HCT116 (cell line): ENCODE results near the gene ESRRA. TPM values are rescaled to one million over a fixed set of nuclear protein-coding genes. Genes with fewer than 3 reads are reported as not detected.

Source experiments
- ATAC-seq: fragments of 200-7000 bp; cut with Tn5 transposase; 2 replicates; pipeline ENCODE4 v1.9.1; 2020; ENCODE audit warnings: mild to moderate bottlenecking, moderate library complexity
- BruUV-seq: library from RNA; stranded (reverse); fragments of 400-500 nt; replicated peaks from 2 replicates; lab custom pipeline; 2021; lab: Mats Ljungman, UMichigan
- CTCF ChIA-PET: fragments of 300-600 bp; sonication (Branson Sonifier 250); formaldehyde crosslinking; loops from one replicate; lab custom pipeline; 2021; ENCODE audit warnings: antibody characterized with exemption; lab: Charles Lee
- POLR2A ChIA-PET: fragments of 300-600, 350-600 bp; sonication (Branson Sonifier 250); formaldehyde crosslinking; loops from one replicate; lab custom pipeline; 2021; ENCODE audit warnings: antibody characterized with exemption; lab: Charles Lee
- RAD21 ChIA-PET, 2 experiments: fragments of 300-600 bp; sonication (Branson Sonifier 250); formaldehyde crosslinking; loops; one replicate each; lab custom pipeline; 2023; ENCODE audit warnings: low total read pairs in 2 of 2; ENCODE audit not compliant: uncharacterized antibody in 2 of 2, unreplicated experiment in 2 of 2, low non-redundant PET in 1 of 2; lab: Charles Lee
- DNase-seq: peaks from one replicate; pipeline ENCODE4 v3.0.0-alpha.2; 2010; ENCODE audit warnings: low read depth, low spot score
- H2AFZ ChIP-seq: fragments of 200-600 bp; shearing (Covaris generic), sonication (generic); 2 replicates; pipeline ENCODE4 v1.6.1; 2017; ENCODE audit warnings: low read depth, mixed run types, mixed read lengths, antibody characterized with exemption, low read length; ENCODE audit not compliant: poor library complexity, severe bottlenecking
- H3K27ac ChIP-seq: 2 replicates; pipeline ENCODE4 v1.5.1; 2012; ENCODE audit warnings: low read depth, low read length
- H3K27me3 ChIP-seq: fragments of 200-600 bp; sonication (generic); 2 replicates; pipeline ENCODE4 v1.6.1; 2016; ENCODE audit warnings: mixed run types, low read length, mixed read lengths; ENCODE audit not compliant: insufficient read depth
- H3K36me3 ChIP-seq, 2 experiments: fragments of 200-500 bp in 1 of 2; fragments of 200-600 bp in 1 of 2; sonication (Bioruptor generic) in 1 of 2; sonication (generic) in 1 of 2; 2 replicates each; pipeline versions ENCODE4 v1.5.1 to v1.6.1; 2014 to 2016; ENCODE audit warnings: low read length in 2 of 2, inconsistent platforms in 1 of 2, mixed read lengths in 1 of 2, mixed run types in 1 of 2; ENCODE audit not compliant: insufficient read depth in 2 of 2, control insufficient read depth in 1 of 2
- H3K4me1 ChIP-seq, 2 experiments: fragments of 200-600 bp in 1 of 2; sonication (generic) in 1 of 2; 2 replicates each; pipeline versions ENCODE4 v1.5.1 to v1.6.1; 2012 to 2017; ENCODE audit warnings: low read length in 2 of 2, inconsistent platforms in 1 of 2, mild to moderate bottlenecking in 1 of 2, mixed read lengths in 1 of 2, mixed run types in 1 of 2, moderate library complexity in 1 of 2; ENCODE audit not compliant: insufficient read depth in 2 of 2, control insufficient read depth in 1 of 2
- H3K4me2 ChIP-seq: fragments of 200-600 bp; sonication (generic); 2 replicates; pipeline ENCODE4 v1.6.1; 2017; ENCODE audit warnings: mixed run types, low read length, mixed read lengths
- H3K4me3 ChIP-seq, 2 experiments: fragments of 200-600 bp in 1 of 2; sonication (generic) in 1 of 2; replicated peaks in 1 of 2; 2 replicates each; pipeline ENCODE4 v1.5.1; 2011 to 2016; ENCODE audit warnings: low read length in 2 of 2, control low read depth in 1 of 2, low read depth in 1 of 2, mild to moderate bottlenecking in 1 of 2, mixed read lengths in 1 of 2, mixed run types in 1 of 2
- H3K79me2 ChIP-seq: fragments of 200-600 bp; sonication (generic); 2 replicates; pipeline ENCODE4 v1.6.1; 2017; ENCODE audit warnings: mild to moderate bottlenecking, mixed run types, low read length, moderate library complexity, mixed read lengths; ENCODE audit not compliant: insufficient read depth
- H3K9ac ChIP-seq: fragments of 200-600 bp; sonication (generic); 2 replicates; pipeline ENCODE4 v1.6.1; 2016; ENCODE audit warnings: low read length, mixed read lengths
- H3K9me2 ChIP-seq: fragments of 200-600 bp; sonication (generic), shearing (Covaris generic); 2 replicates; pipeline ENCODE4 v1.6.1; 2017; ENCODE audit warnings: mixed run types, mild to moderate bottlenecking, moderate library complexity; ENCODE audit not compliant: insufficient read depth
- H3K9me3 ChIP-seq, 2 experiments: fragments of 200-500 bp in 1 of 2; fragments of 200-600 bp in 1 of 2; sonication (Bioruptor generic) in 1 of 2; sonication (generic) in 1 of 2; 2 replicates each; pipeline ENCODE4 v1.6.1; 2014 to 2017; ENCODE audit warnings: low read length in 2 of 2, mixed read lengths in 2 of 2, inconsistent platforms in 1 of 2, low read depth in 1 of 2, mild to moderate bottlenecking in 1 of 2, mixed run types in 1 of 2, moderate library complexity in 1 of 2; ENCODE audit not compliant: control insufficient read depth in 1 of 2, insufficient read depth in 1 of 2
- H4K20me1 ChIP-seq: fragments of 200-600 bp; sonication (generic), shearing (Covaris generic); 2 replicates; pipeline ENCODE4 v1.6.1; 2017; ENCODE audit warnings: mixed run types, mild to moderate bottlenecking, moderate library complexity; ENCODE audit not compliant: insufficient read depth
- ATF3 ChIP-seq: IDR thresholded peaks from 2 replicates; pipeline ENCODE4 v1.6.1; 2012
- CTCF ChIP-seq, 3 experiments: fragments of 200-600 bp in 1 of 3; sonication (generic) in 1 of 3; IDR thresholded peaks in 2 of 3; conservative IDR thresholded peaks in 1 of 3; 2 replicates each; pipeline ENCODE4 v1.5.1; 2012 to 2017; ENCODE audit warnings: low read depth in 2 of 3, low read length in 2 of 3, antibody characterized with exemption in 1 of 3, borderline replicate concordance in 1 of 3, control low read depth in 1 of 3, mild to moderate bottlenecking in 1 of 3, mixed read lengths in 1 of 3, mixed run types in 1 of 3, moderate library complexity in 1 of 3; ENCODE audit not compliant: insufficient read depth in 1 of 3
- MAX ChIP-seq: IDR thresholded peaks from 2 replicates; pipeline ENCODE4 v1.6.1; 2012
- intact Hi-C: fragments of 100-400 bp; cut with micrococcal nuclease; formaldehyde crosslinking; loops from 2 replicates; pipeline ENCODE4 v1.10.0; 2022
- total RNA-seq: library from RNA; stranded (reverse); gene quantifications from one replicate; pipeline ENCODE4 v1.2.1, GENCODE V29; 2021; ENCODE audit not compliant: unreplicated experiment

Gene ESRRA
- total RNA-seq, 1 experiment from 2014 or later: 62.7 TPM

- DNase-seq: no peak
Measured at GRCh38 chr11:64314805-64315561, 9.7 kb downstream of the ESRRA start.

More at GRCh38 chr11:64314805-64315561, 9.7 kb downstream of the ESRRA start:
- CTCF ChIA-PET: interaction anchor here (1.9 kb wide), 1 partner anchor 41 kb away, joined by 5 read pairs; no protein-coding TSS in a partner anchor
- Histone ChIP-seq H3K4me3 (no peak overlapping the region), H4K20me1 (no peaks in the 10 kb centered on the region), H3K36me3 (peaks cover 0 to 23% of the 10 kb centered on the region in 2 experiments; a peak in 2 of 4 replicates), H3K9me3 (no peaks in the 10 kb centered on the region), H3K79me2 (peaks cover 44% of the 10 kb centered on the region)
- intact Hi-C loops: no loop called here
- POLR2A ChIA-PET: interaction anchor here (1.0 to 2.0 kb wide), 2 partner anchors 10 to 17 kb away, joined by 5 to 6 read pairs; no protein-coding TSS in a partner anchor
- RAD21 ChIA-PET: no interaction called here
- TF ChIP-seq ATF3: no peak
- no peak for TF ChIP-seq MAX
- peak in 1 of 3 experiments; percentile 26; a peak in 1 of 6 replicates for TF ChIP-seq CTCF (IDR thresholded peaks at IDR 0.05 in 2 of 3, conservative IDR thresholded peaks at IDR 0.05 in 1 of 3; ENCODE audit: borderline replicate concordance in 1 of 3, insufficient read depth in 1 of 3, low read depth in 2 of 3, low read length in 2 of 3)
- TF ChIP-seq, all 23 proteins: peak for 1
- Histone ChIP-seq H3K9ac (no peak overlapping the region), H3K4me1 (peaks cover 13 to 38% of the 10 kb centered on the region in 2 experiments; a peak in 3 of 4 replicates), H3K4me2 (no peak overlapping the region), H3K27me3 (no peaks in the 10 kb centered on the region), H3K27ac (peak overlapping the region; percentile 83; the same call in 1 of the 2 replicates), H2AFZ (no peak overlapping the region), H3K9me2 (no peaks in the 10 kb centered on the region)
- no TSS peak for BruUV-seq
- no peak for ATAC-seq
